ENCODE results near the gene MAP4.

The MAP4 gene

GRCh38 chr3:47949979-47950378 is 66.2 kb downstream of the MAP4 start:
- DNase-seq (ENCODE audit: insufficient read length, low spot score) (no peak), FAIRE-seq (no peak)
- TF ChIP-seq TAF1 (IDR thresholded peaks at IDR 0.05; ENCODE audit: low read depth, low read length) (no peak), SPI1 (IDR thresholded peaks at IDR 0.05; ENCODE audit: low read depth, low read length) (no peak), POLR2A (IDR thresholded peaks at IDR 0.05; ENCODE audit: low read depth, low read length) (no peak), POLR2AphosphoS5 (IDR thresholded peaks at IDR 0.05; ENCODE audit: low read depth, low read length) (no peak), POU2F2 (IDR thresholded peaks at IDR 0.05; ENCODE audit: low read depth, low read length) (no peak), PAX5 (IDR thresholded peaks at IDR 0.05; ENCODE audit: insufficient read depth, low read length, severe bottlenecking) (no peak)

- no peak for TF ChIP-seq POLR2AphosphoS5 (IDR thresholded peaks at IDR 0.05; ENCODE audit: low read depth, low read length)
- TF ChIP-seq TAF1 (IDR thresholded peaks at IDR 0.05; ENCODE audit: low read depth, low read length) = no peak
- no peak for TF ChIP-seq POLR2A (IDR thresholded peaks at IDR 0.05; ENCODE audit: low read depth, low read length)
- TF ChIP-seq PAX5 (IDR thresholded peaks at IDR 0.05; ENCODE audit: insufficient read depth, low read length, severe bottlenecking) = no peak
- no peak for TF ChIP-seq POU2F2 (IDR thresholded peaks at IDR 0.05; ENCODE audit: low read depth, low read length)
- no peak for TF ChIP-seq SPI1 (IDR thresholded peaks at IDR 0.05; ENCODE audit: low read depth, low read length)
- DNase-seq (ENCODE audit: insufficient read length, low spot score) (no peak), FAIRE-seq (no peak)
Measured at GRCh38 chr3:47940232-47940631, 76.0 kb downstream of the MAP4 start.

- DNase-seq (ENCODE audit: insufficient read length, low spot score) (no peak), FAIRE-seq (peak; percentile 28)
- no peak for TF ChIP-seq PAX5 (IDR thresholded peaks at IDR 0.05; ENCODE audit: insufficient read depth, low read length, severe bottlenecking)
- no peak for TF ChIP-seq POLR2AphosphoS5 (IDR thresholded peaks at IDR 0.05; ENCODE audit: low read depth, low read length)
- TF ChIP-seq SPI1 (IDR thresholded peaks at IDR 0.05; ENCODE audit: low read depth, low read length) = no peak
- TF ChIP-seq POU2F2 (IDR thresholded peaks at IDR 0.05; ENCODE audit: low read depth, low read length) = no peak
- TF ChIP-seq TAF1 (IDR thresholded peaks at IDR 0.05; ENCODE audit: low read depth, low read length) = no peak
- no peak for TF ChIP-seq POLR2A (IDR thresholded peaks at IDR 0.05; ENCODE audit: low read depth, low read length)
Measured at GRCh38 chr3:47932421-47932820, 83.8 kb downstream of the MAP4 start.

GRCh38 chr3:47930979-47931378 is 85.2 kb downstream of the MAP4 start:
- no peak for FAIRE-seq
- TF ChIP-seq POLR2A (IDR thresholded peaks at IDR 0.05; ENCODE audit: low read depth, low read length) = no peak
- DNase-seq (ENCODE audit: insufficient read length, low spot score) = no peak

- no peak for TF ChIP-seq POLR2AphosphoS5 (IDR thresholded peaks at IDR 0.05; ENCODE audit: low read depth, low read length)
- no peak for TF ChIP-seq POLR2A (IDR thresholded peaks at IDR 0.05; ENCODE audit: low read depth, low read length)
- no peak for TF ChIP-seq SPI1 (IDR thresholded peaks at IDR 0.05; ENCODE audit: low read depth, low read length)
- no peak for TF ChIP-seq POU2F2 (IDR thresholded peaks at IDR 0.05; ENCODE audit: low read depth, low read length)
- TF ChIP-seq TAF1 (IDR thresholded peaks at IDR 0.05; ENCODE audit: low read depth, low read length) = no peak
- no peak for TF ChIP-seq PAX5 (IDR thresholded peaks at IDR 0.05; ENCODE audit: insufficient read depth, low read length, severe bottlenecking)
- FAIRE-seq (no peak), DNase-seq (ENCODE audit: insufficient read length, low spot score) (no peak)
Measured at GRCh38 chr3:47916696-47917095, 99.5 kb downstream of the MAP4 start.

- DNase-seq (ENCODE audit: insufficient read length, low spot score) = no peak
- no peak for FAIRE-seq
- no peak for TF ChIP-seq SPI1 (IDR thresholded peaks at IDR 0.05; ENCODE audit: low read depth, low read length)
- TF ChIP-seq POU2F2 (IDR thresholded peaks at IDR 0.05; ENCODE audit: low read depth, low read length) = no peak
Measured at GRCh38 chr3:47916201-47916600, 100.0 kb downstream of the MAP4 start.

- no peak for DNase-seq (ENCODE audit: insufficient read length, low spot score)
- no peak for TF ChIP-seq POU2F2 (IDR thresholded peaks at IDR 0.05; ENCODE audit: low read depth, low read length)
- no peak for TF ChIP-seq POLR2A (IDR thresholded peaks at IDR 0.05; ENCODE audit: low read depth, low read length)
- no peak for TF ChIP-seq POLR2AphosphoS5 (IDR thresholded peaks at IDR 0.05; ENCODE audit: low read depth, low read length)
- TF ChIP-seq PAX5 (IDR thresholded peaks at IDR 0.05; ENCODE audit: insufficient read depth, low read length, severe bottlenecking) = no peak
- TF ChIP-seq SPI1 (IDR thresholded peaks at IDR 0.05; ENCODE audit: low read depth, low read length) = no peak
- no peak for TF ChIP-seq TAF1 (IDR thresholded peaks at IDR 0.05; ENCODE audit: low read depth, low read length)
- FAIRE-seq = no peak
Measured at GRCh38 chr3:47912006-47912504, 104.2 kb downstream of the MAP4 start.

GRCh38 chr3:47910777-47911440 is 105.3 kb downstream of the MAP4 start:
- DNase-seq (ENCODE audit: insufficient read length, low spot score) = no peak
- TF ChIP-seq SPI1 (IDR thresholded peaks at IDR 0.05; ENCODE audit: low read depth, low read length) (no peak), POLR2A (IDR thresholded peaks at IDR 0.05; ENCODE audit: low read depth, low read length) (no peak), TAF1 (IDR thresholded peaks at IDR 0.05; ENCODE audit: low read depth, low read length) (no peak)
- no peak for FAIRE-seq

- DNase-seq (ENCODE audit: insufficient read length, low spot score) (no peak), FAIRE-seq (no peak)
- no peak for TF ChIP-seq PAX5 (IDR thresholded peaks at IDR 0.05; ENCODE audit: insufficient read depth, low read length, severe bottlenecking)
- TF ChIP-seq POU2F2 (IDR thresholded peaks at IDR 0.05; ENCODE audit: low read depth, low read length) = no peak
Measured at GRCh38 chr3:47910233-47910632, 106.0 kb downstream of the MAP4 start.

- DNase-seq (ENCODE audit: insufficient read length, low spot score) (no peak), FAIRE-seq (no peak)
- TF ChIP-seq PAX5 (IDR thresholded peaks at IDR 0.05; ENCODE audit: insufficient read depth, low read length, severe bottlenecking) (no peak), POU2F2 (IDR thresholded peaks at IDR 0.05; ENCODE audit: low read depth, low read length) (no peak), TAF1 (IDR thresholded peaks at IDR 0.05; ENCODE audit: low read depth, low read length) (no peak), SPI1 (IDR thresholded peaks at IDR 0.05; ENCODE audit: low read depth, low read length) (no peak), POLR2AphosphoS5 (IDR thresholded peaks at IDR 0.05; ENCODE audit: low read depth, low read length) (no peak), POLR2A (IDR thresholded peaks at IDR 0.05; ENCODE audit: low read depth, low read length) (no peak)
Measured at GRCh38 chr3:47909607-47910006, 106.6 kb downstream of the MAP4 start.

All from GM12891 (cell line).